Dedifferentiated amniotic fluid mesenchymal stem cell (primary cell): ENCODE data around the gene UHRF1.
"Not testable (repeated sequence)": the region's sequence is repeated elsewhere in the genome, so short reads cannot be mapped to it uniquely, and the experiment has no call there.

ENCODE experiments used
- DNase-seq: peaks from one replicate; pipeline ENCODE4 v3.0.0-alpha.2; 2016; ENCODE audit errors: extremely low spot score

UHRF1 gene

DNA sequence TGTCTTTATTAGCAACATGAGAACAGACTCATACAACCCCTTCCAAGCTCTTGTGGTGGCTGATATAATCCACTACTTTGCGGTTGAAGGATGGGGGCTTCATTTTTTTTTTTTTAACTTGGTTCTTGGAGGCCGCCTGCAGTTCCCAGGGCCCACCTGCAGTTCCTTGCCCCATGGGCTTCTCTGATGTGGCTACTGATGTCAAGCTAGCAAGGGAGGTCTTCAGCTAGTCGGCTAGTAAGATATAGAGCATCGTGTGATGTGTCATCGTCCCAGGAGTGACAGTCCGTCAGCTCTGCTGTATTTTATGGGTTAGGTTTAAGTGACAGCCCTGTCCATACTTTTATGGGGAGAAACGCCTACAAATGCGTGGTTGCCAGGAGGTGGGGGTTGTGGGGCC, 26.1 kb downstream of the UHRF1 start:
- no peak for DNase-seq

DNA sequence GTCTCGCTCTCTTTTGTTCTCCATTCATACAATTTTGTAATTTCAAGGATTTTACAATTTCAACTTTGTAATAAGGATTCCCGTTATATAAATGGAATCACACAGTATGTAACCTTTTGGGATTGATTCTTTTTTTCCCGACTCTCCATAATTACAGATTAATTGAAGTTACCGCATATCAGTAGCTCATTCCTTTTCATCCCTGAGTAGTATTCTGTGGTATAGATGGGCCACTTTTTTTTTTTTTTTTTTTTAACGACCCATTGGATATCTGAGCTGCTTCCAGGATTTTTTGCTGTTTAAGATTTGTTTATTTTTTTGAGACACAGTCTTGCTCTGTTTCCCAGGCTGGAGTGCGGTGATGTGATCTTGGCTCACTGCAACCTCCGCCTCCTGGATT, 27.8 kb downstream of the UHRF1 start:
- no peak for DNase-seq

DNA sequence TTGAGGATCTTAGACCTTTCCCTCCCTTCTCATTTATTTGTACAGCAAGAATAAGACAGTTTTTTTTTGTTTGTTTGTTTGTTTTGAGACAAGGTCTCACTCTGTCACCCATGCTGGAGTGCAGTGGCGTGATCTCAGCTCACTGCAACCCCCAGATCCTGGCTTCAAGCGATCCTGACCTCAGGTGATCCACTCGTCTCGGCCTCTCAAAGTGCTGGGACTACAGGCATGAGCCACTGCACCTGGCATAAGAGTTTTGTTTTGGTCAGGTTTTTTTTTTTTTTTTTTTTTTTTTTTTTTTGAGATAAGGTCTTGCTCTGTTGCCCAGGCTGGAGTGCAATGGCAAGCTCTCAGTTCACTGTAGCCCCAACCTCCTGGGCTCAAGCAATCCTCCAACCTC, 29.2 kb downstream of the UHRF1 start:
- DNase-seq, result not testable (repeated sequence)

DNA sequence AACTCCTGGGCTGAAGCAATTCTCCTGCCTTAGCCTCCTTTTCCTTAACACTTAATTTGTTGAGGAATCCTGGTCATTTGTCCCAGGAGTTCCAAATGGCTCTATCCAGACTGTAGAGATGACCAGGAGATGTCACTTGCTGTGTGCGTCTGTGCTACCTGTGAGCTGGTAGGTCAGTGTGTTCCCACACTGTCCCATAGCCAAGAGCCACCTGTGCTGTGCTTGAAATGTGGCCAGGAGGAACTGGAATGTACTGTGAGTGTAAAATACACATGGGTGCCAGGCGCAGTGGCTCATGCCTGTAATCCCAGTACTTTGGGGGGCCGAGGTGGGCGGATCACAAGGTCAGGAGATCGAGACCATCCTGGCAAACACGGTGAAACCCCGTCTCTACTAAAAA, 30.2 kb downstream of the UHRF1 start:
- DNase-seq, result no peak

DNA sequence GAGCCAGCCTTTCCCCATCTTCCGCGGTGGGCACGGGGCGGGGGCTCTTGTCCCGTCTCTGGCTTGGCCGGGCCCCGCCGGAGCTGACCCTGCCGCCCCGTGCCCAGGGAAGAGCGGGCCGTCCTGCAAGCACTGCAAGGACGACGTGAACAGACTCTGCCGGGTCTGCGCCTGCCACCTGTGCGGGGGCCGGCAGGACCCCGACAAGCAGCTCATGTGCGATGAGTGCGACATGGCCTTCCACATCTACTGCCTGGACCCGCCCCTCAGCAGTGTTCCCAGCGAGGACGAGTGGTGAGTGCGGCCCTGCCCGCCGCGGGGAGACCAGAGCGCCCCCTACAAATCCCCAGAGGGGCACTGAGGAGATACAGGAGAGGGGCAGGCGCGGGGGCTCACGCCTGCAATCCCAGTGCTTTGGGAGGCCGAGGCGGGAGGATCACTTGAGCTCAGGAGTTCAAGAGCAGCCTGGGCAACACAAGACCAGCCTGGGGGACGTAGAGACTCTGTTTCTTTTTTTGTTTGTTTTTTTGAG, 32.4 kb downstream of the UHRF1 start:
- DNase-seq, result not testable (repeated sequence)

DNA sequence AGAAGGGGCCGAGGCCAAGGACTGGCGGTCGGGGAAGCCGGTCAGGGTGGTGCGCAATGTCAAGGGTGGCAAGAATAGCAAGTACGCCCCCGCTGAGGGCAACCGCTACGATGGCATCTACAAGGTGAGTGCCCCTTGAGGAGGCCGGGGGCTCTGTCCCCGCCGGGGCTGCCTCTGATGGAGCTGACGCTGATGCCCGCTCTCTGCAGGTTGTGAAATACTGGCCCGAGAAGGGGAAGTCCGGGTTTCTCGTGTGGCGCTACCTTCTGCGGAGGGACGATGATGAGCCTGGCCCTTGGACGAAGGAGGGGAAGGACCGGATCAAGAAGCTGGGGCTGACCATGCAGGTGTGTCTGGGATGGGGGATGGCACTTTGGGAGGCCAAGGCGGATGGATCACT, 41.3 kb downstream of the UHRF1 start:
- not testable (repeated sequence) for DNase-seq

DNA sequence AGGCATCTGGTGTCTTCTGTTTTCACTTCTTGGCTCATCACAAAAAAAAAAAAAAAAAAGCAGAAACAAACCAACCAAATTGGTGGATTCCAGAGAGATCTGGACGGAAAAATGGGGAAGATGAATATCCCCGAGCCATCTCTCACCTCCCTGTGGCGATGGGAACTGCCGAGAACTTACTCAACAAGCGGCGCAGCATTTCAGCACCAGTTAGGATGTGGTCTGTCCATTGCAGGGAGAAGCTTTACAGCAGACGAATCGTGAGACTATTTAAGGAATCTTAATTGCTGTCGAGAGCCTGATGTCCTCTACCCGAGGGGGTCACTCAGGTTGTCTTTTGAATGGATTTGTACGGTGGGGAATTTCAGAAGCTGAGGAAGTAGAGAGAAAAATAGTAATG, 42.4 kb downstream of the UHRF1 start:
- no peak for DNase-seq

DNA sequence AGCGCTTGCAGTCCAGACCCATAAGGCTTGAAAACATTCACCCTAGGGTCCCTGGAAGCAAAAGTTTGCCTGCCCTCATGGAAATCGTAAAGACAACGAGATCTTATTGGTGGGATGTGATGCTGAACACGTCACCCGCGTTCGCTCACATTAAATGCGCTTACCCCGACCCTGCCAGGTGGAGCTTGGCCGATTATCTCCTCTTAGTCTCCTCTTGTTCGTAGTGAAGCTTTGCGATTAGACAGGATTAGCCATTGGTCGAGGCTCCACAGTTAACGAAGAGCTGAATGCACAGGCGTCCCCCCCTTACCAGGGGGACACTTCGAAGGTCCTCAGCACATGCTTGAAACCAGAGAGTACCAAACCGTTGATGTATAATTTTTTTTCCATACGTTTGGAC, 43.6 kb downstream of the UHRF1 start:
- DNase-seq, result no peak

DNA sequence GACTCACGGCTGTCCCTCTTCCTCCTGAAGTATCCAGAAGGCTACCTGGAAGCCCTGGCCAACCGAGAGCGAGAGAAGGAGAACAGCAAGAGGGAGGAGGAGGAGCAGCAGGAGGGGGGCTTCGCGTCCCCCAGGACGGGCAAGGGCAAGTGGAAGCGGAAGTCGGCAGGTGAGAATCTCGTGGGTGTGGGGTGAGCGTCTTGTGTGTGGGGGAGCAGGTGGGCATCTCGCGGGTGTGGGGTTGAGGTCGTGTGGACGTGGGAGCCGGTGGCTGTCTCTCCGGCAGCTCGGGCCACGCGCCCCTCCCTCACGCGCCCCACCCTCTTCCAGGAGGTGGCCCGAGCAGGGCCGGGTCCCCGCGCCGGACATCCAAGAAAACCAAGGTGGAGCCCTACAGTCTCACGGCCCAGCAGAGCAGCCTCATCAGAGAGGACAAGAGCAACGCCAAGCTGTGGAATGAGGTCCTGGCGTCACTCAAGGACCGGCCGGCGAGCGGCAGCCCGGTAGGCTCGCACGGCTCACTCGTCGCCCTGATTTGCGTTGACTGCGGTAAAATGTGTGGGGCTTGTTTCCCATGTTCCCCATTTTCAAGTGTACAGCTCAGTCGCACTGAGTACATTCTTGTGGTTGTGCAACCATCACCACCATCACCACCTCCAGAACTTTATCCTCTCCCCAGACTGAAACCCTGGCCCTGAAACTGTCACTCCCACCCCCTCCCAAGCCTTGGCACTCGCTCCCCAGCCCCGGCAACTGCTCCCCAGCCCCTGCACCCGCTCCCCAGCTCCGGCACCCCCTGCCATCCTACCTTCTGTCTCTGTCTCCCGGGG, 45.2 kb downstream of the UHRF1 start:
- DNase-seq, result not testable (repeated sequence)

DNA sequence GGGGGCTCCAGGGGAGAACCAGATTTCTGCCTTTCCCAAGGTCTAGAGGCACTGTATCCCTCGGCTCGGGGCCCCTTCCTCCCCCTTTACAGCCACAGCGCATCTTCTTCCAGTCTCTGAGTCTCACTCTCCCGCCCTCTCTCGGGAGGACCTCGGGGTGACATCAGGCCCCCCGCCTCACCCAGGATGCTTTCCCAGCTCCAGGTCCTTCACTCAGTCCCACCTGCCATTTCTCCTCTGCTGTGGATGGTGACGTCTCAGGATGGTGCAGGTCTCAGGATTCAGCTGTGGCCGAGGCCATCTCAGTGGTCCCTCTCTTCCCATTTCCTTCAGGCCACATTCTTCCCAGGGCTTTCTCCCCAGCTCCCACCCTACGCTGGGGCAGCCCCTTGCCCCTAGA, 46.0 kb downstream of the UHRF1 start:
- DNase-seq, result no peak

DNA sequence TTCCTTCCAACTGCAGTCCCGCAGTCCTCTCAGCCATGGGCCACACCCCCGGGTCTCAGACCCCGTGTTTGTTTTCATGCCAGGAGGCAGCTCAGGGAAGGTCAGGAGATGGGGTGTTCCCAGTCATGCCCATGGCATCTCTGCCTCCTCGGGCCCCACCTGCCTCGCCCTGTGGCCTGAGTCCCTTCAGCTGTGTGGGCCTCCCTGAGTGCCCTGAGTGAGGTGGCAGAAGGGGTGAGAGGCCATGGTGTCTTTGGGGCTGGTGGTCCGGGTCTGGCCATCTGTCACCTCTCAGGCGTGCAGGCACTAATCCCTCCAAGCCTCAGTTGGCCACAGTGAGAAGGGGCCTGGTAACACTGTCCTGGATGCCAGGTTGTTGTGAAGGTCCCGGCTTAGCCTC, 48.7 kb downstream of the UHRF1 start:
- no peak for DNase-seq

DNA sequence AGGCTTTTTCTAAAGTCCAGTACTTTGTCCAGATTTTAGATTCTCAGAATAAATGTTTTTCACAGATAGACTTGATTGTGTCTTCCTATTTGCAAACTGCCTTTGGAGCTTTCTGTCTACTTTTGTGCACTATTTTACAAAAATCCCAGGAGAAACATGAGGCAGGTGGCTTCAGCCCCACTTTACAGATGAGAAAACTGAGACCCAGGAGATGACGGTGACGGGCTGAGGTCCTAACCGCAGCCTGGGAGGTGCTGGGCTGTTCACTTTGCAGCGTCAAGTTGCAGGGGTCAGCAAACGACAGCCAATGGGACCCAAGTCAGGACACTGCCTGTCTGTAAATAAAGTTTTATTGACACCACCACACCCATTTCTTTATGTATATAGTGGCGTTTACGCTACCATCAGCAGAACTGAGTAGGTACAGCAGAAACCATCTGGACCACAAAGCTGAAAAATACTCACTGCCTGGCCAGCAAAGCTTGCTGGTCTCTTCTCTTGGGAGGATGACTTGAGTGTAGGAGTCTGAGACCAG, 52.9 kb downstream of the UHRF1 start:
- no peak for DNase-seq

DNA sequence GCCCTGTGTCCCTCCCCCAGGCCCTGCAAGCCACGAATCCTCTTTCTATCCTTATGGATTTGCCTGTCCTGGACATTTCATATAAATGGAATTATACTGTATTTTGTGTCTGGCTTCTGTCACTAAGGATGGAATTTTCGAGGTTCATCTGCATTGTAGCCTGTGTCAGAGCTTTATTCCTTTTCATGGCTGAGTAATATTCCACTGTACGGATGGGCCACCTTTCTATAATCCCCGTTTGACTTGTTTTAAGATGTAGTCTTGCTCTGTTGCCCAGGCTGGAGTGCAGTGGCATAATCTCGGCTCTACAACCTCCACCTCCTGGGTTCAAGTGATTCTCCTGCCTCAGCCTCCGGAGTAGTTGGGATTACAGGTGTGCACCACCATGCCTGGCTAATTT, 55.8 kb downstream of the UHRF1 start:
- no peak for DNase-seq

DNA sequence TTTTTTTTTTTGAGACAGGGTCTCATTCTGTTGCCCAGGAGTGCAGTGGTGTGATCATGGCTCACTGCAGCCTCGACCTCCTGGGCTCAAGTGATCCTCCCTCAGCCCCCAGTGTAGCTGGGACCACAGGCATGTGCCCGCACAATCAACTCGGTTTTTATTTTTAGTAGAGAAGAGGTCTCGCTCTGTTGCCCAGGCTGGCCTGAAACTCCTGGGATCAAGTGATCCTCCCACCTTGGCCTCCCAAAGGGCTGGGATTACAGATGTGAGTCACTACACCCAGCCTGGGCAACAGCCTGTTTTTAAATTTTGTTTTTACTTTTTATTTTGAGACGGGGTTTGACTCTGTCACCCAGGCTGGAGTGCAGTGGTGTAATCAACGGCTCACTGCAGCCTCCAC, 57.3 kb downstream of the UHRF1 start:
- DNase-seq, result no peak

DNA sequence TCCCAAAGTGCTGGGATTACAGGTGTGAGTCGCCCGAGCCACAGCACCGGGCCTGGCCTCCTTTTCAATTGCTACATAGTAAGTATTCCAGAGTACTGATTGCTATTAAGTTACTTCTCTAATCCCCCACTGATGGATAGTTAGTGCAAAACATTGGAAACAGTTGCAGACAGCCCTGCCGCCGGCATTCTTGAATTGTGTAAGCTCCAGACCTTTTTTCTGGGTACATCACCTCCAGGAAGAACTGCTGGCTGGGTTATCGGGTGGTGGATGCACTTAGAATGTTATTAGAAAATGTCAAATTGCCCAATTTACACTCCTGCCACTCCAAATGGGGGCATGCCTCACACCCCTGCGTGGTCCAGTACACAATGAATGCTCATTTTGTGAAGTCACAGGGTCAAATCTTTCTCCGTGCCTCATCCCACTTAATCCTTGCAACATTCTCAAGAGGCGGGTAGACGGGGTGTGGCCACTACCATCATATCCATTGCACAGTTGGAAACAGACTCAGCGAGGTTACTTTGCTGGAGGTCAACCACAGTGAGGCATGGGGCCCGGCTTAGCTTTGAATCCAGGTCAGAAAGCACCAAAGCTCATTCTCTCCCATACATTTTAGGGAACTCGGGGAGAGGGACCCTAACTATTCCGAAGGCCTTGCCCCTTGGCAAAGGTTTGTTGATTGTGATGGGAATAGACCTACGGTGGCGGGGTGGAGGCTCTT, 58.6 kb downstream of the UHRF1 start:
- DNase-seq, result no peak

DNA sequence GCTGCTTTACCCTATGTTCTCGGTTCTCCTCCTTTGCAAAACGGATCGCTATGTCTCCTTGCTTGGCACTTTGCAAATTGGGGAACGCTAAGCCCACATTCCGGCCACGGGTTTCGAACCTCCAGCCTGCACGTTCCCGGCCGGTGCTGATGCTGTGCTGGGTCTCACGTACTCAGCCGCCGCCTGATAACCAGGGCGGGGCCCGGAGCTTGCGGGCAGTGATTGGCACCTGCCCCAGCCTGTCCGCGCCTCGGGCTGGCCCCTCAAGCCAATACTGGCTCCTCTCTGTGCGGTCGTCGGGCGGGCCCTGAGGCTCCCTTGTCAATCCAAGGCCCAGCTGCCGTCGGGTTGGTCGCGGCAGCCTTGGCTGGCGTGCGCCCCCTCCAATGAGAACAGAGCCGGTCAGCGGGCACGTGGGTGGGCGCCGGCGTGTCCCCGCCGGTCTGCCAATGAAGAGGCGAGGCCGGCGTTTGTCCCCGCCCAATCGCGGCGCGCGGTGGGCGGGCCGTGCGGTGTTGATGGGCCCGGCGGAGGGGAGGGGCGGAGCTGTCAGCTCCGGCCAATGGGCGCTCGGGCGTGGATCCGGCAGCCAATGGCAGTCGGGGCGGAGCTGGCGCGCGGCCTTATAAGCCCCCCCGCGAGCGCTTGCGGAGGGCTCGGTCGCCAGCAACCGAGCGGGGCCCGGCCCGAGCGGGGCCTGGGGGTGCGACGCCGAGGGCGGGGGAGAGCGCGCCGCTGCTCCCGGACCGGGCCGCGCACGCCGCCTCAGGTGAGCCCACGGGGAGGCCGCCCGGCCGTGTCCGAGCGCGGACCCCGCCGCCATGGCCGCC, 59.4 kb downstream of the UHRF1 start, which contains the start of gene KDM4B:
TSS of gene KDM4B (plus strand) at position 652 of the 830 bp plus-strand sequence. CDS start 63,778 bp downstream, outside the sequence.
- DNase-seq, result peak; percentile 98

DNA sequence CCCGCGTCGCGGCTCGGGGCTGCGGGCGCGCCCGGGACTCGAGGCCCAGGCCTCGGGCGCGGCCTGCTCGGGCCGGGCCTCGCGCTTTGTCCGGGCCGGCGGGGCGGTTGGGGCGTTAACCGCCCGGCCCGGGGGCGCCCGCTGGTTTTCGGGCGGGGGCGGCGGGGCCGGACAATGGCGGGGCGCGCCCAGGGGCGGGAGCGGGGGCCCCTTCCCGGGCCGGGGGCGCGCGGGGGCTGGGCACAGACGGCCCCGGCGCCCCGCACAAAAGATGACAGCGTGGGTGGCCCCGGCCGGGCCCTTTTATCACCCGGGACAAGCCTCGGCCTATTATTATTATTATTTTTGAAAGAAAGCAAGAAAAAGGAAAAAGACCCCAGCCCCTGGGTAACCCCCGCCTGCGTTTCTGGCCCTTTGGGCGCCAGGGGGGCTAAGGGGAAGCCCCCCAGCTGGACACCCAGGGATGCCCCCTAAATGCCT, 60.0 kb downstream of the UHRF1 start:
- no peak for DNase-seq

DNA sequence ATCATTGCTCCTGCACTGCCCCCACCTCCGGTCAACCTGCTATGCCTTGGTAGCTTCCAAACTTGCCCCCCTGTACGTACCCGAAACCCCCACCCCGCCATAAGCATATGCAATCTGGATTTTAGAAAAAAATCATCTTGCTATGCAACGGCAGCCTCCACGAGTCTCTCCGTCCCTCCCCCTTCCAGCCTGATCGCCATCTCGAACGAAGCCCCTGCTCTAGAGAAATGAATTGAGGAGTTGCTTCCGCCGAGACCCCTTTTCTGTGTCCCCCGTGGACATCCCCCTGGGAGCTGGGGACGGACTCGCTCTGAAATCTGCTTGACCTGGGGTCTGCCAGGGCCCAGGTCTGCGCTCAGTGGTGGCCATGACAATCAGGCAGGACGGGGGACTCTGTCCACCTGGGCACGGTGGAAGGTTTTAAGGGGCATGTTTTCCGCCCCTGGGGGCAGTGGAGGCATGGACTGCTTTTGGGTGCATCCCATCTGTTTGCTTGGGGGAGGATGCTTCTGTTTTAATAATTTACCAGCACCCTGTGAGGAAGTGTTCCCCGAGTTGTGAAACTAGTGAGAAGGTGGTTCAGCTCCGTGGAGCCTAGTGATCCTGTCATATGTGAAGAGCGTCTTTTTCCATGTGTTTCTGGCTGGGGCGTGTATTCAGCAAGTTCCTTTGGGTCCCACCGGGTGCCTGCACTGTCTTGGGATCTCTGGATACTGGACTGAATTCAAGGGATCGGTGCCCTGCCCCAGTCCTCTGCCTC, 60.7 kb downstream of the UHRF1 start:
- no peak for DNase-seq

DNA sequence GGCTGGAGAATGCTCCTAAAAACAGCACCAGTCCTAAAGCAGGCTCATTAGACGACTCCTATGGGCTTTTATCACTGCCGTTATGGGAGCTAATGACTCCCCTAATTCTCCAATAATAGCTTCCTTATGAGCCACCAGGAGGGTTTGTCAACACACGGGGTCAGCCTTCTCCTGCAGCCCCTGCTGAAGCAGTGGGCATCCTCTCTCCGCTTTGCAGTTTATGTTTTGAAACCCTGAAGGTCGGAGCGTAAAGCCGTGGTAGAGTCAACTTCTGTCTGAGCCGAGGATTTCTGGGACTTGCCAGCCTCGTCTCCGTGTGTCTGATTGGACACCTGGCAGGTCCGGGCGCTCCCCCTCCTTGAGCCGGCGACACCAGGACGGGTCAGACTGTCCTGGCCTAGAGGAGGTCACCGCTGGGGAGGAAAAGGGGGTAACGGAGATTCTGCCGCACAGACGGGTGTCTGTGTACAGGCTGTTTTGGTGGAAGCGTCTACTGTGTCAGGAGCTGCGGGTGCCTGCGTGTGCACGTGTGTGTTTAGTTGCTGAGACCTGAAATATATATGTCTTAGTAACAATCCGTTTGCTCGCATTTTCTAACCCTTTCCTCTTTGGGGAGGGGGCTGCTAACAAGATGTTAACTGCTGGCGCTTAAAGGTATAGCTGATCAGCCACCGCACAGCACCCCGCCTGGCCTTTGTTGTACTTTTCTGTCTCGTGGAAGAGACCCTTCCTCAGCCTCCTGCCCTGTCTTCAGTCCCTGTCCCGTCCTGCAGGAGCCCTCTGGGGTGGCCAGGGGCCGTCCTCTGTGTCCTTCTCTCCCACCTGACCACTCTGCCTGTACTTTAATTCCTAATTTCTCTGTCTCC, 61.5 kb downstream of the UHRF1 start:
- no peak for DNase-seq

DNA sequence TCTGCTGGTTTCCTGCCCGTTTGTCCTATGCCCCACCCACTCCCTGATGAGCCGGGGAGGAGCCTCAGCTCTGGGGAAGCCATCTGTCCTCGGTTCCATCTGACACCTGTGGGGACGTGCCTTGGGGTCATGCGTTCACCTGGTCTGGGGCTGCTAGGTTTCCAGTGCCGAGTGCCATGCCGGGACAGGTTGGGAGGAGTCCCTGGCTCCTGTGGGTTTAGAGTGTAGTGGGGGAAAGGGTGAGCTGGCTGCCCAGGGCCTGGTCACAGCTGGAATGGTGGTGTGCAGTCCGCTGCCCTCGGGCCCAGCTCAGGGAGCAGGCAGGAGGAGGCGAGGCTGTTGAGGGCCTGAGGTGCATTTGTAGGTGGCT, 62.1 kb downstream of the UHRF1 start:
- no peak for DNase-seq
